GM23248 (cell line): ENCODE results near the gene ZFAND3.

Source experiments
- EZH2 ChIP-seq: fragments of 200-600 bp; sonication (generic); IDR thresholded peaks from 2 replicates; pipeline ENCODE4 v1.6.1; 2018; ENCODE audit warnings: antibody characterized with exemption, mild to moderate bottlenecking; ENCODE audit not compliant: insufficient read depth, poor library complexity, severe bottlenecking
- EZH2phosphoT487 ChIP-seq: fragments of 200-600 bp; sonication (generic); IDR thresholded peaks from 2 replicates; pipeline ENCODE4 v1.6.1; 2018; ENCODE audit warnings: antibody characterized with exemption, moderate library complexity, mild to moderate bottlenecking, low read depth; ENCODE audit not compliant: insufficient read depth

DNA sequence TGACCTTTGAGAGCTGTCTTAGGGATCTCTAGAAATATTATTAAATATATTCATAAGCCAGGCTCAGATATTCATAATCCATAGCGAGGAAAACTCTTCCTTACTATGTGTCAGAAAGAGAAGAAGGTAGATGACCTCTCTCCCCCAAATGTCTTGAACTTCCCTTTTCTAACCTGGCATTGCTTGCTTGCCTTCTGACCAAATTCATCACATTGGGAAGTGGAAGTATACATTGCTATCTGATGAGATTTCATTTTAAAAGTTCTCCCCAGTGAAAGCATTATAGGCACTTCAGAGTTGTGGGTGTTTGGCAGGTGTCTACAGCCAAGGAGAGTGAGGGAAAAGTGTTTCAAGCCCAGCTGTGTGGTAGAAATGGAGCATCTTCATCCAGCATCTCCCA, 197.3 kb downstream of the ZFAND3 start:
- no peak for TF ChIP-seq EZH2
- TF ChIP-seq EZH2phosphoT487 = no peak
